GM12878 (cell line): ENCODE results near the gene WDR64. TPM values are rescaled to one million over a fixed set of nuclear protein-coding genes. Genes with fewer than 3 reads are reported as not detected.

ENCODE experiments used
- ATAC-seq: fragments of 200-7000 bp; cut with Tn5 transposase; 3 replicates; pipeline ENCODE4 v1.9.1; 2020; ENCODE audit warnings: mild to moderate bottlenecking, moderate library complexity
- BruUV-seq: library from RNA; stranded (reverse); fragments of 400-500 nt; replicated peaks from 2 replicates; lab custom pipeline; 2021; lab: Mats Ljungman, UMichigan
- CTCF ChIA-PET: fragments of 300-600 bp; sonication (Branson Sonifier 250); formaldehyde crosslinking; extraction: SDS; loops from one replicate; lab custom pipeline; 2021; ENCODE audit warnings: inconsistent platforms; lab: Yijun Ruan, JAX
- POLR2A ChIA-PET: fragments of 350-600 bp; formaldehyde crosslinking; extraction: SDS; loops from one replicate; lab custom pipeline; 2021; ENCODE audit warnings: inconsistent platforms; lab: Charles Lee
- RAD21 ChIA-PET: fragments of 300-600 bp; sonication (Branson Sonifier 250); formaldehyde crosslinking; loops from one replicate; lab custom pipeline; 2023; ENCODE audit warnings: antibody characterized with exemption; ENCODE audit not compliant: unreplicated experiment; lab: Charles Lee
- SMC1A ChIA-PET: fragments of 300-600 bp; sonication (Branson Sonifier 250); formaldehyde crosslinking; loops from one replicate; lab custom pipeline; 2023; ENCODE audit not compliant: unreplicated experiment, uncharacterized antibody; lab: Charles Lee
- DNase-seq: peaks from one replicate; pipeline ENCODE4 v3.0.0-alpha.2; 2011; ENCODE audit warnings: low read depth, low spot score
- FAIRE-seq: peaks from 3 replicates; lab custom pipeline; 2011; peaks lifted over from hg19 to GRCh38; lab: Jason Lieb, UNC
- H2AFZ ChIP-seq: 2 replicates; pipeline ENCODE4 v1.6.0; 2011; ENCODE audit warnings: low read depth, low read length, control low read depth; ENCODE audit not compliant: control insufficient read depth
- H3K27ac ChIP-seq: 2 replicates; pipeline ENCODE4 v1.5.1; 2011; ENCODE audit warnings: control low read depth; ENCODE audit not compliant: control insufficient read depth, insufficient read depth
- H3K27me3 ChIP-seq, 2 experiments: replicated peaks in 1 of 2; 2 replicates each; pipeline versions ENCODE4 v1.6.0 to v1.6.1; 2011; ENCODE audit warnings: low read length in 1 of 2; ENCODE audit not compliant: control insufficient read depth in 2 of 2, insufficient read depth in 2 of 2
- H3K36me3 ChIP-seq, 2 experiments: 2 replicates each; pipeline ENCODE4 v1.5.1; 2011; ENCODE audit warnings: low read length in 1 of 2; ENCODE audit not compliant: control insufficient read depth in 2 of 2, insufficient read depth in 2 of 2
- H3K4me1 ChIP-seq: 2 replicates; pipeline ENCODE4 v1.6.1; 2011; ENCODE audit warnings: mild to moderate bottlenecking, low read length, moderate library complexity, mixed read lengths; ENCODE audit not compliant: control insufficient read depth, insufficient read depth
- H3K4me2 ChIP-seq: 2 replicates; pipeline ENCODE4 v1.6.0; 2011; ENCODE audit warnings: control low read depth; ENCODE audit not compliant: control insufficient read depth, insufficient read depth
- H3K4me3 ChIP-seq: fragments of 200-600 bp; sonication (generic); 2 replicates; pipeline ENCODE4 v1.5.1; 2016
- H3K79me2 ChIP-seq: 2 replicates; pipeline ENCODE4 v1.6.0; 2011; ENCODE audit warnings: low read length; ENCODE audit not compliant: control insufficient read depth, insufficient read depth
- H3K9ac ChIP-seq: 2 replicates; pipeline ENCODE4 v1.8.0; 2011; ENCODE audit warnings: low read length, control low read depth, mixed read lengths; ENCODE audit not compliant: control insufficient read depth, insufficient read depth
- H3K9me3 ChIP-seq: replicated peaks from 3 replicates; pipeline ENCODE4 v1.5.1; 2011; ENCODE audit warnings: mild to moderate bottlenecking, low read length; ENCODE audit not compliant: control insufficient read depth, insufficient read depth
- H4K20me1 ChIP-seq: 2 replicates; pipeline ENCODE4 v1.6.0; 2011; ENCODE audit not compliant: control insufficient read depth, insufficient read depth
- ATF2 ChIP-seq: IDR thresholded peaks from 2 replicates; pipeline ENCODE4 v1.6.1; 2012; ENCODE audit warnings: low read length, inconsistent platforms
- E2F4 ChIP-seq: IDR thresholded peaks from 2 replicates; pipeline ENCODE4 v1.6.1; 2012; ENCODE audit warnings: low read depth, low read length, improper control_type of control experiment
- ETV6 ChIP-seq, 2 experiments: fragments of 450-650 bp in 1 of 2; IDR thresholded peaks in 1 of 2; conservative IDR thresholded peaks in 1 of 2; 2 replicates each; pipeline ENCODE4 v1.6.1; 2014; ENCODE audit warnings: antibody characterized with exemption in 1 of 2, borderline replicate concordance in 1 of 2, low read depth in 1 of 2, mild to moderate bottlenecking in 1 of 2, moderate library complexity in 1 of 2
- GATAD2B ChIP-seq: fragments of 450-650 bp; conservative IDR thresholded peaks from 2 replicates; pipeline ENCODE4 v1.6.1; 2017; ENCODE audit warnings: low read depth, mild to moderate bottlenecking, moderate library complexity
- NRF1 ChIP-seq: conservative IDR thresholded peaks from 2 replicates; pipeline ENCODE4 v1.6.1; 2011; ENCODE audit warnings: mild to moderate bottlenecking, low read depth, low read length, improper control_type of control experiment
- RB1 ChIP-seq: fragments of 450-650 bp; formaldehyde crosslinking; IDR thresholded peaks from 2 replicates; pipeline ENCODE4 v1.6.1; 2017; ENCODE audit warnings: mild to moderate bottlenecking, borderline replicate concordance
- RUNX3 ChIP-seq: IDR thresholded peaks from 2 replicates; pipeline ENCODE4 v1.6.1; 2012; ENCODE audit warnings: low read length, inconsistent platforms
- STAT3 ChIP-seq: IDR thresholded peaks from 2 replicates; pipeline ENCODE4 v1.6.1; 2011; ENCODE audit warnings: low read depth, low read length, improper control_type of control experiment
- TCF7 ChIP-seq: IDR thresholded peaks from 2 replicates; pipeline ENCODE4 v1.6.1; 2014; ENCODE audit warnings: antibody characterized with exemption, borderline replicate concordance
- WGBS: methylation state at CpG from one replicate; pipeline ENCODE4 v1.1.6; 2016; ENCODE audit warnings: low lambda C conversion rate; ENCODE audit not compliant: insufficient replicate concordance, insufficient coverage; ENCODE audit errors: missing lambda C conversion rate; 5-methylcytosine and 5-hydroxymethylcytosine counted together
- in situ Hi-C: fragments of 300-500 bp; cut with MboI; formaldehyde crosslinking; loops from 9 replicates; pipeline ENCODE4 v1.14.3; 2018; ENCODE audit warnings: mixed read lengths
- intact Hi-C: fragments of 100-400 bp; cut with micrococcal nuclease; formaldehyde crosslinking; loops from one replicate; pipeline ENCODE4 v1.14.2; 2022; ENCODE audit not compliant: unreplicated experiment
- polyA plus RNA-seq, 11 experiments: library from polyadenylated mRNA; depleted of rRNA in 4 of 11; unstranded in 6 of 11; stranded (reverse) in 5 of 11; fragments of >200 nt; fragmentation: Nextera tagmentation in 4 of 11; fragmentation: Illumina TruSeq in 1 of 11; extraction: Ambion mirVana in 4 of 11; extraction: Trizol in 1 of 11; gene quantifications; 1 replicate in 1 of 11; 2 replicates in 10 of 11; pipeline versions ENCODE4 v1.2.1 to v1.2.3, GENCODE V29; 2011 to 2016; ENCODE audit warnings: inconsistent platforms in 2 of 11, missing spikeins in 2 of 11, low read depth in 1 of 11
- total RNA-seq, 4 experiments: library from RNA; depleted of rRNA in 3 of 4; stranded (reverse); fragments of >200 nt in 3 of 4; fragmentation: Illumina TruSeq in 1 of 4; extraction: Trizol in 1 of 4; gene quantifications; 2 replicates each; pipeline versions ENCODE4 v1.2.1 to v1.2.3, GENCODE V29; 2013 to 2021

Gene WDR64
- total and polyA plus RNA-seq, 10 of the 15 experiments (the other 5 are each of a cell fraction or from before 2014, with no cell fraction given), result 0.01 TPM; not detected in 9

GRCh38 chr1:241631674-241632073 is 20.4 kb upstream of the WDR64 start:
- no peak for TF ChIP-seq STAT3
- TF ChIP-seq TCF7, result no peak
- no peak for TF ChIP-seq NRF1
- no peak for TF ChIP-seq RB1
- TF ChIP-seq GATAD2B, result no peak
- TF ChIP-seq RUNX3, result no peak
- no peak for TF ChIP-seq E2F4
- no peak for TF ChIP-seq ATF2
- no peak for TF ChIP-seq ETV6 (conservative IDR thresholded peaks at IDR 0.05 in 1 of 2, IDR thresholded peaks at IDR 0.05 in 1 of 2; ENCODE audit: borderline replicate concordance in 1 of 2, low read depth in 1 of 2)
- TF ChIP-seq, all 136 proteins: peak for 0
- Histone ChIP-seq H3K9me3 (no peaks in the 10 kb centered on the region), H3K4me1 (peaks cover 8% of the 10 kb centered on the region), H3K9ac (no peak overlapping the region), H4K20me1 (no peaks in the 10 kb centered on the region), H3K27ac (no peak overlapping the region), H3K36me3 (no peaks in the 10 kb centered on the region; a peak in 1 of 4 replicates), H2AFZ (no peak overlapping the region), H3K27me3 (no peaks in the 10 kb centered on the region), H3K4me3 (no peak overlapping the region), H3K4me2 (no peak overlapping the region), H3K79me2 (peaks cover 10% of the 10 kb centered on the region)
- POLR2A ChIA-PET, result no interaction called here
- intact Hi-C loops (no loop called here), in situ Hi-C loops (no loop called here)
- FAIRE-seq (no peak), DNase-seq (no peak), ATAC-seq (no peak)
- no TSS peak for BruUV-seq
- 68% methylated on average over 5 of the region's 5 CpGs for WGBS
- CTCF ChIA-PET, result interaction anchor here (2.5 kb wide), 1 partner anchor 21 kb away, joined by 10 read pairs; no protein-coding TSS in a partner anchor
- RAD21 ChIA-PET, result no interaction called here
- SMC1A ChIA-PET, result no interaction called here
